ENCODE measurements around the gene ENPP6.

ENPP6 gene

DNA sequence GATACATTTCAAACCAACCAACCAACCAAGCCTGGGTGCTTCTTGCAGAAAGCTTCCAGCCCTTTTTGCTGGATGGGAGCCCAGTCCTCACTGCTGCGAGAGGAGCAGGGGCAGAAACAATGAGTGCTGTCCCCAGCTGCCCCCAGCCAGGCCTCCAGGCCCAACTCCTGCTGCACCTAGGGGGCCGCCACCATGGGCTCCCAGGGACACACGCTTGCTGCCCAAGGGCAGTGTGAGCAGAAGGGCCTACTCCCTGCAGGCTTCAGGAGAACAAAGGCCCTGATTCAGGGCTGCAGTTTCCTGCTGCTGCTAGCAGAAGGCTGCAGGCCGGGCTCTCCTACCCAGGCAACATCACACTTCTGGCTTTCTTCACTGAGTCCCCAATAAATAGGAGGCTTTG is 37.7 kb upstream of the ENPP6 start:
- no peak for DNase-seq
- TF ChIP-seq, protein P1, sequence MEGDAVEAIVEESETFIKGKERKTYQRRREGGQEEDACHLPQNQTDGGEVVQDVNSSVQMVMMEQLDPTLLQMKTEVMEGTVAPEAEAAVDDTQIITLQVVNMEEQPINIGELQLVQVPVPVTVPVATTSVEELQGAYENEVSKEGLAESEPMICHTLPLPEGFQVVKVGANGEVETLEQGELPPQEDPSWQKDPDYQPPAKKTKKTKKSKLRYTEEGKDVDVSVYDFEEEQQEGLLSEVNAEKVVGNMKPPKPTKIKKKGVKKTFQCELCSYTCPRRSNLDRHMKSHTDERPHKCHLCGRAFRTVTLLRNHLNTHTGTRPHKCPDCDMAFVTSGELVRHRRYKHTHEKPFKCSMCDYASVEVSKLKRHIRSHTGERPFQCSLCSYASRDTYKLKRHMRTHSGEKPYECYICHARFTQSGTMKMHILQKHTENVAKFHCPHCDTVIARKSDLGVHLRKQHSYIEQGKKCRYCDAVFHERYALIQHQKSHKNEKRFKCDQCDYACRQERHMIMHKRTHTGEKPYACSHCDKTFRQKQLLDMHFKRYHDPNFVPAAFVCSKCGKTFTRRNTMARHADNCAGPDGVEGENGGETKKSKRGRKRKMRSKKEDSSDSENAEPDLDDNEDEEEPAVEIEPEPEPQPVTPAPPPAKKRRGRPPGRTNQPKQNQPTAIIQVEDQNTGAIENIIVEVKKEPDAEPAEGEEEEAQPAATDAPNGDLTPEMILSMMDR (IDR thresholded peaks at IDR 0.05), result no peak
- Histone ChIP-seq H3K36me3 (no peaks in the 10 kb centered on the region), H3K4me1 (no peaks in the 10 kb centered on the region), H3K27ac (no peak overlapping the region), H3K4me3 (no peak overlapping the region), H3K9me3 (no peaks in the 10 kb centered on the region), H3K27me3 (peaks cover 0 to 2% of the 10 kb centered on the region in 2 donors)
- intact Hi-C loops (cut with DNase I; ENCODE audit: low total_unique reads), result no loop called here

DNA sequence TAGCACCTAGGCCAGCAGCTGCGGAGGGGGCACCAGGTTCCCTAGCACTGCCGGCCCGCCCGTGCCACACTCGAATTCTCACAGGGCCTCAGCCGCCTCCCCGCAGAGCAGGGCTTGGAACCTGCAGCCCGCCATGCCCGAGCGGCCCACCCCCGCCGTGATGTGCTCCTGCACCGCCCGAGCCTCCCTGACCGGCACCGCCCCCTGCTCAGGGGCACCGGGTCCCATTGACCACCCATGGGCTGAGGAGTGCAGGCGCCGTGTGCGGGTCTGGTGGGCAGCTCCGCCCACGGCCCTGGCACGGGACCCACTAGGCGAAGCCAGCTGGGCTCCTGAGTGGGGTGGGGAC is 35.4 kb upstream of the ENPP6 start:
- intact Hi-C loops (cut with DNase I; ENCODE audit: low total_unique reads), result no loop called here
- no peak overlapping the region for H3K27ac ChIP-seq
- TF ChIP-seq, protein P1 (IDR thresholded peaks at IDR 0.05), result no peak
- DNase-seq, result no peak
- H3K36me3 ChIP-seq, result no peaks in the 10 kb centered on the region
- no peaks in the 10 kb centered on the region for H3K27me3 ChIP-seq
- H3K9me3 ChIP-seq, result no peaks in the 10 kb centered on the region
- no peak overlapping the region for H3K4me3 ChIP-seq
- no peaks in the 10 kb centered on the region for H3K4me1 ChIP-seq

DNA sequence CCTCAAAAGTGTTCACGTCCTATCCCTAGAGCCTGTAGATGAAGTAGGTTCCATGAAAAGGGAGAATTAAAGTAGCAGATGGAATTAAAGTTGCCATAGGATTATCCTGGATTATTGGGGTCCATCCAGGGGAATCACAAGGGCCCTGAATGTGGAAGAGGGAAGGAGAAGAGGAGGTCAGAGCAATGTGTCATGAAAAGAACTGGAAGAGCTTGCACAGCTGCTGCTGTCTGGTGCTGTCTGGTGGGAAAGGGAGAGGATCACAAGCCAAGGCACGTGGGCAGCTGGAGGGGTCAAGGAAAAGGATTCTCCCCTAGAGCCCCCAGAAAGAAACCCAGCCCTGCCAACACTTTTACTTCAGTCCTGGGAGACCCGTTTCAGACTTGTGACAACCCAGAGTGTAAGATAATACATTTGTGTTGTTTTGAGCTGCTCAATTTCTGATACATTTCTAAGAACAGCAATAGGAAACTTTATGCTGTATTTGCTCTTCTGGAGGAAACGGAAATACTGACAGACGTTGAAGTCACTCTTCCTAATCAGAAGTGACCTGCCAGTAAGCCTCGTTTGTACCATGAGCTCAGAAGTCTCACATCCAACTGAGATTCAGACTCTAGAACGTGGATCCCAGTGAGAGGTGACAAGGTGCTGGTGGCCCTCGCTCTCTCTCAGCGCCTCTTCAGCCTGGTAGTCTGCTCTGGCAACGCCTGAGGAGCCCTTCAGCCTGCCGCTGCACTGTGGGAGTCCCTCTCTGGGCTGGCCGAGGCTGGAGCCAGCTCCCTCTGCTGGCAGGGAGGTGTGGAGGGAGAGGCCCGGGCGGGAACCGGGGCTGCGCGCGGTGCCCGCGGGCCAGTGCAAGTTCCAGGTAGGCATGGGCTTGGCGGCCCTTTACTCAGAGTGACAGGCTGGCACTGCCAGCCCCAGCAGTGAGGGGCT is 34.7 kb upstream of the ENPP6 start:
- Histone ChIP-seq H3K9me3 (no peaks in the 10 kb centered on the region), H3K36me3 (no peaks in the 10 kb centered on the region), H3K27ac (no peak overlapping the region), H3K4me1 (no peaks in the 10 kb centered on the region), H3K4me3 (no peak overlapping the region), H3K27me3 (no peaks in the 10 kb centered on the region)
- intact Hi-C loops (cut with DNase I; ENCODE audit: low total_unique reads), result no loop called here
- TF ChIP-seq, protein P1 (IDR thresholded peaks at IDR 0.05), result no peak
- DNase-seq, result no peak

DNA sequence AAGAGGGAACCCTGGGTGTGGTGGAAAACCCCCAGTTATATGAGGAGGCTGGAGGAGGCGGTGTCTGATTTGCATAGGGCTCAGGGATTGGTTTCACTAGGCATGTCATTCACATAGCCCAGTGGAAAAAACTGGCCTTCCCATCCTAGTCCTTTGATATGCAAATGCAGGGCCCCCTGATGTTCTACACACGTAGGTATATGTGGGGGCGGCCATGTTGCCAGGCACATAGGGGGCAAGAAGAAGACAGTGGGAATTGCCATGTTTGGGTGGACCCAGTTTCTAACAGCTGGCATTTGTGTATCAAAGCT is 34.0 kb upstream of the ENPP6 start:
- Histone ChIP-seq H3K9me3 (no peaks in the 10 kb centered on the region), H3K4me3 (no peak overlapping the region), H3K27me3 (no peaks in the 10 kb centered on the region), H3K4me1 (no peaks in the 10 kb centered on the region), H3K36me3 (no peaks in the 10 kb centered on the region), H3K27ac (no peak overlapping the region)
- intact Hi-C loops (cut with DNase I; ENCODE audit: low total_unique reads), result no loop called here
- TF ChIP-seq, protein P1 (IDR thresholded peaks at IDR 0.05), result no peak
- no peak for DNase-seq

DNA sequence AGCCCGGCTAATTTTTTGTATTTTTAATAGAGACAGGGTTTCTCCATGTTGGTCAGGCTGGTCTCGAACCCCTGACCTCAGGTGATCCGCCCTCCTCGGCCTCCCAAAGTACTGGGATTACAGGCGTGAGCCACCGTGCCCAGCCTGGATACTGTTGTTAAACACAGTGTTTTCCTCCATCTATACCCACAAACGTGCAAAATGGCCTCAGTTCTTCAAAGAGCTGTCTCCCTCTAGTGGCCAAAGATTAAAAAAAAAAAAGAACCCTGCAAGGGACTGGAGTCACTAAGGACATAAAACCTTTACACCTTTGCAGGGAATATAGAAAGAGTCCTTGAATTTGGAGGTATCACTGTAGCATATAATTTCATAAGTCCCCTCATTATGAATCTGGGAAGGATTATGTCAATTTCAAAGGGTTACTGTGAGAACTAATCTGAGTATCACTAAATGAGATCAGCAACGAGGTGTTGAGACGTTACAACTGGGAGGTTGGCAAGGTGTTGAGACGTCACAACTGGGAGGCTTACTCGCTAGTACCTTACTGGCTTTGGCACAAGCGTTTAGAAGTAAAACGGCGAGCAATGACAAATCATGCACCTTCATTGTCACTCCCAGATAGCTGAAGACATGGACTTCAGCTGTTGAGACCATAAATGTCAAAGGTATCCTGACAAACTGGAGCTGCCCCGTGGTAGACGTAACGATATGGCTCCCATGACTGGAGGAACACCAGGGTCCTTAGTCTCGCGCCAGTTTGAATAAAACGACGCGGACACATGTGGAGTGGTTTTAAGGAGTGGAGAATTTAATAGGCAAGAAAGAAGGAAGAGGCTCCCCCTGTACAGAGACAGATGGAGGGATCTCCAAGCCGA is 33.4 kb upstream of the ENPP6 start:
- intact Hi-C loops (cut with DNase I; ENCODE audit: low total_unique reads), result no loop called here
- TF ChIP-seq, protein P1 (IDR thresholded peaks at IDR 0.05), result peak; percentile 27 to 30
- no peaks in the 10 kb centered on the region for H3K4me1 ChIP-seq
- H3K27me3 ChIP-seq, result no peaks in the 10 kb centered on the region
- DNase-seq, result no peak
- H3K27ac ChIP-seq, result no peak overlapping the region
- H3K4me3 ChIP-seq, result no peak overlapping the region
- H3K36me3 ChIP-seq, result no peaks in the 10 kb centered on the region
- no peaks in the 10 kb centered on the region for H3K9me3 ChIP-seq

Measured in tibial artery (tissue), 4 donors.